GM06990 (cell line): ENCODE results near the gene MINPP1.

Experiments
- DNase-seq: peaks from one replicate; pipeline ENCODE4 v3.0.0-alpha.2; 2011; ENCODE audit not compliant: insufficient read length; ENCODE audit errors: extremely low read depth
- H3K27me3 ChIP-seq: replicated peaks from 2 replicates; pipeline ENCODE4 v1.6.0; 2011; ENCODE audit warnings: low read length; ENCODE audit not compliant: control insufficient read depth, insufficient read depth
- H3K36me3 ChIP-seq: 2 replicates; pipeline ENCODE4 v1.5.1; 2011; ENCODE audit warnings: low read length; ENCODE audit not compliant: control insufficient read depth, insufficient read depth
- H3K4me3 ChIP-seq: replicated peaks from 2 replicates; pipeline ENCODE4 v1.5.1; 2011; ENCODE audit warnings: low read depth, mild to moderate bottlenecking, control low read depth, low read length
- TF ChIP-seq, protein P1 (sequence below): IDR thresholded peaks from 2 replicates; pipeline ENCODE4 v1.5.1; 2011; ENCODE audit warnings: low read length, control low read depth, mild to moderate bottlenecking, inconsistent platforms; ENCODE audit not compliant: insufficient read depth, poor library complexity, severe bottlenecking

MINPP1 gene

DNA sequence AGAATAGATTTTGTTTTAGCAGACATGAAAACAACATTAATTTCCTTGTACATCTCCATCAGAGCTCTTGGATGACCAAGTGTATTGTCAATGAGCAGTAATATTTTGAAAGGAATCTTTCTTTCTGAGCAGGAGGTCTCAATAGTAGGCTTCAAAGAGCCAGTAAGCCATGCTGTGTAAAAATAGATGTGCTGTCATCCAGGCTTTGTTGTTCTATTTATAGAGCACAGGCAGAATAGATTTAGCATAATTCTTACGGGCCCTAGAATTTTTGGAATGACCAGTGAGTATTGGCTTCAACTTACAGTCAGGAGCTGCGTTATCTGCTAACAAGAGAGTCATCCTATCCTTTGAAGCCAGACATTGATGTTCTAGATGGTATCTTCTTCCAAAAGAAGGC lies 19.0 kb downstream of the MINPP1 start:
- Histone ChIP-seq H3K36me3 (no peaks in the 10 kb centered on the region; the same call in 1 of the 2 replicates), H3K4me3 (no peak overlapping the region), H3K27me3 (no peaks in the 10 kb centered on the region)
- TF ChIP-seq, protein P1, sequence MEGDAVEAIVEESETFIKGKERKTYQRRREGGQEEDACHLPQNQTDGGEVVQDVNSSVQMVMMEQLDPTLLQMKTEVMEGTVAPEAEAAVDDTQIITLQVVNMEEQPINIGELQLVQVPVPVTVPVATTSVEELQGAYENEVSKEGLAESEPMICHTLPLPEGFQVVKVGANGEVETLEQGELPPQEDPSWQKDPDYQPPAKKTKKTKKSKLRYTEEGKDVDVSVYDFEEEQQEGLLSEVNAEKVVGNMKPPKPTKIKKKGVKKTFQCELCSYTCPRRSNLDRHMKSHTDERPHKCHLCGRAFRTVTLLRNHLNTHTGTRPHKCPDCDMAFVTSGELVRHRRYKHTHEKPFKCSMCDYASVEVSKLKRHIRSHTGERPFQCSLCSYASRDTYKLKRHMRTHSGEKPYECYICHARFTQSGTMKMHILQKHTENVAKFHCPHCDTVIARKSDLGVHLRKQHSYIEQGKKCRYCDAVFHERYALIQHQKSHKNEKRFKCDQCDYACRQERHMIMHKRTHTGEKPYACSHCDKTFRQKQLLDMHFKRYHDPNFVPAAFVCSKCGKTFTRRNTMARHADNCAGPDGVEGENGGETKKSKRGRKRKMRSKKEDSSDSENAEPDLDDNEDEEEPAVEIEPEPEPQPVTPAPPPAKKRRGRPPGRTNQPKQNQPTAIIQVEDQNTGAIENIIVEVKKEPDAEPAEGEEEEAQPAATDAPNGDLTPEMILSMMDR = no peak
- DNase-seq = no peak

DNA sequence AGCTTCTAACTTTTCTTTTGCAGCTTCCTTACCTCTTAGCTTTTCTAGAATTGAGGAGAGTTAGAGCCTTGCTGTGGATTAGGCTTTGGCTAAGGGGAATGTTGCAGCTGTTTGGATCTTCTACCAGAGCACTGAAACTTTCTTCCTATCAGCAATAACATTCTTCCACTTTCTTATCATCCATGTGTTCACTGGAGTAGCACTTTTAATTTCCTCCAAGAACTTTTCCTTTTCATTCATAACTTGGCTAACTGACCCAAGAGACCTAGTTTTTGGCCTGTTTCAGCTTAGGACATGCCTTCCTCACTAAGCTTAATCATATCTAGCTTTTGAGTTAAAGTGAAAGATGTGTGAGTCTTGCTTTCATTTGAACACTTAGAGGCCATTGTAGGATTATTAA lies 19.6 kb downstream of the MINPP1 start:
- H3K4me3 ChIP-seq = no peak overlapping the region
- no peak for DNase-seq
- H3K27me3 ChIP-seq = no peaks in the 10 kb centered on the region
- TF ChIP-seq, protein P1 = no peak
- H3K36me3 ChIP-seq = no peaks in the 10 kb centered on the region

DNA sequence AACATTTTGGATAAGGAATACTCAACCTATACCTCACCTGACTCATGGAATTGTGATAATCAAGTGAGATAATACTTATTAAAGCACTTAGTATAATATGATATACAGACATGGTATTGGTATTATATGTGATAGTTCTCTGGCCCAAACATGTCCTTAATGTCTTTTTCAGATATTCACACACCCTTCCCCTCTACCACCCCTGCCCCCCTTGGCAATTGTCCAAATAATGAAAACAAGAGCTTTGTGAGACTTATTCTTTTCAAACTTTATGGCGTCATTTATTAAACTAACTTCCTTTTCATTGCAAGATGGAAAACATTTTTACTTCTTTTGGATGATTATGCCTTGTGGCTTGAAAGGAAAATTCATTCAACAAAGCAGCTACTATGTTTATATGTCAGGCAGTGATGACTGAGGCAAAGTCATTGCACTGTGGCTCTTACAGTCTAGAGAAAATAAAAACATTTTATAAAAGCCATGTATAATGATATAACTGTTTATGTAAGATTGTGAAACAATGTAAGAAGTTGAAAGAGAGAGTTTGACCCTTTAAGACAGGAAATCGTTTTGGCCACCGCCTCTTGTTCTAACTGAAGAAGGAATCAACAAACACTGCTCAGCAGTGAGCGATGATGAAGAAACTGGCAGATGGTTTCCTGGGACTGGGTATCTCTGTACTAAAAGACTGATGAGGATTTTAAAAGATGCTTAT lies 27.4 kb downstream of the MINPP1 start:
- Histone ChIP-seq H3K27me3 (no peaks in the 10 kb centered on the region), H3K4me3 (no peak overlapping the region), H3K36me3 (peaks cover 2% of the 10 kb centered on the region; the same call in 1 of the 2 replicates)
- no peak for DNase-seq
- TF ChIP-seq, protein P1 = no peak

DNA sequence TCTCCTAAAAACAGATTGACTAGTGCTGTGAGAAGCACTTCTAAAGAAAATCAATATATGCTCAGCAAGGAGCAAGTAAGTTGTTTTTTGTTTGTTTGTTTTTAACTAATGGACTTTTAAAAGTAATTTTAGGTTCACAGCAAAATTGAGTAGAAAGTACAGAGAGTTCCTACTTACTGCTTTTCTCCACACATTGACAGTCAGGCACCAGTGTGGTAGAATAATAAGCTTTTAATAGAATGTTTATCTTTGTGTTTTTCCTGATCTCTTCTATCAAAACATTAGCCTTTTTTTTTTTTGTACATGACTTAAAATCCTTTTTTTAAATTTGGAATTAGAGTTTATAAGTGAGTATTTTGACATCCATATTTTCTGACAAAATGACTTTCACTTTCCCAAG lies 28.0 kb downstream of the MINPP1 start:
- TF ChIP-seq, protein P1 = no peak

DNA sequence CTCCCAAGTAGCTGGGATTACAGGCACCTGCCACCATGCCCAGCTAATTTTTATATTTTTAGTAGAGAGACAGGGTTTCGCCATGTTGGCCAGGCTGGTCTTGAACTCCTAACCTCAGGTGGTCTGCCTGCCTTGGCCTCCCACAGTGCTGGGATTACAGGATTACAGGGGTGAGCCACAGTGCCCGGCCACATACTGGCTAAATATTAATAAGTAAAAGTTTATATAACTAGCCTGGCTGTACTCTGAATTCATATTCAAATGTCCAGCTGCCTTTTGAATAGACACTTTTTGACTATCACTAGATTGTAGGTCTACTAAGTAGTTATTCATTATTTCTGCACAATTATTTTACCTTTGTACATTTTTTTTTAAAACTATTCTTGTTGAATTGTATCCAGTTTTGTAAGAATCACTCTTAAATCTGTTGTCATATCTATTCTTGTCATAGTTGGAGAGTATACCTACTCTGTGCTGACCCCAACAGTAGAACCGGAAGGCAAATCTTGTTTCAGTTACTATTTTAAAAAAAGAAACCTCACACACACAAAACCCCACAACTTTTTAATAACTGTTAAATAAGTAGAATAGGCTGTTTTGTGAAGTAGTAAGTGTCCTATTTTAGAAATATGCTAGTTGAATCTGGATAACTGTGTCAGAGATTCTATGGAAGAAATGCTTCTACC lies 29.6 kb downstream of the MINPP1 start:
- Histone ChIP-seq H3K36me3 (peaks cover 2% of the 10 kb centered on the region; the same call in 1 of the 2 replicates), H3K27me3 (no peaks in the 10 kb centered on the region), H3K4me3 (no peak overlapping the region)
- TF ChIP-seq, protein P1 = no peak
- DNase-seq = peak; percentile 36

More for the DNA sequence above, 28.0 kb downstream of the MINPP1 start:
- no peak for DNase-seq
- Histone ChIP-seq H3K4me3 (no peak overlapping the region), H3K27me3 (no peaks in the 10 kb centered on the region), H3K36me3 (peaks cover 2% of the 10 kb centered on the region; the same call in 1 of the 2 replicates)
